GM06990 (cell line): Measurements from ENCODE around the gene TMEM132C.
A peak's percentile ranks its signal among the peaks of the same experiment; 100 is the strongest.

ENCODE experiments used
- DNase-seq: peaks from one replicate; pipeline ENCODE4 v3.0.0-alpha.2; 2011; ENCODE audit not compliant: insufficient read length; ENCODE audit errors: extremely low read depth
- H3K27me3 ChIP-seq: replicated peaks from 2 replicates; pipeline ENCODE4 v1.6.0; 2011; ENCODE audit warnings: low read length; ENCODE audit not compliant: control insufficient read depth, insufficient read depth
- H3K36me3 ChIP-seq: 2 replicates; pipeline ENCODE4 v1.5.1; 2011; ENCODE audit warnings: low read length; ENCODE audit not compliant: control insufficient read depth, insufficient read depth
- H3K4me3 ChIP-seq: replicated peaks from 2 replicates; pipeline ENCODE4 v1.5.1; 2011; ENCODE audit warnings: low read depth, mild to moderate bottlenecking, control low read depth, low read length
- TF ChIP-seq, protein P1 (sequence below): IDR thresholded peaks from 2 replicates; pipeline ENCODE4 v1.5.1; 2011; ENCODE audit warnings: low read length, control low read depth, mild to moderate bottlenecking, inconsistent platforms; ENCODE audit not compliant: insufficient read depth, poor library complexity, severe bottlenecking

TMEM132C gene

DNA sequence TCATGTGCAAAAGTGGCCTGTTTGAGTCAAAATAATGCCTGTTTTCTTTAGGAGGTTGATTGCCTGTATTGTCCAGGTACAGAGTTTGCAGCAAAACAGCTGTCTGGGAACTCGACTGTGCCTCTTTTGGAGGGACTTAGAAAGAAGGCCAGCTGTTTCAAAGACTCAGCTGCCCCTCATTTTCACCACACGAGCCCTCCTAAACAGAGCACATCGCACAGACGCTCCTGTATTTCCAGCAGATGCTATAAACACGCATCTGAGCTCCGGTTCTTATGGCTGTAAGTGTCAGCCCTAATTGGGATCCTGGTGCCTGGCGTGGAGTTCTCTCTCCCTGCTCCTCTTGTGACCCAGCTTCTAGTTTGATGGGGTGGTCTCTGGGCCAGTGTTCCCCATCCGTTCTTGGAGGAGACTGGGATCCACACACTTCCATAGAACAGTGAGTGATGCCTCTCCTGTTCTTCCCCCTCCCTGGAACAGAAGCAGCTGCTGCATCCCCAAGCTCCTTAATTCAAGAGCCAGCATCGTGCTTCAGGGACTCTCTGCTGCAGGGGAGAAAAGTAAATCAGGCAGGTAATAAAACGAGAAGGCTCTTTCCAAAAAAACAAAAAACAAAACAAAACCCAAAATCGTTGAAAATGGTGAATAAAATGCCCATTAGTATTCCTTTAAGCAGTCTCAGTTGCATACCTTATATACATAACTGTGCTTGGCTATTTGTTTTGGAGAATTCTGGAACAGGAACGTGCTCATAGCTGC lies 287.8 kb downstream of the TMEM132C start:
- H3K27me3 ChIP-seq = no peaks in the 10 kb centered on the region; the same call in 1 of the 2 replicates

DNA sequence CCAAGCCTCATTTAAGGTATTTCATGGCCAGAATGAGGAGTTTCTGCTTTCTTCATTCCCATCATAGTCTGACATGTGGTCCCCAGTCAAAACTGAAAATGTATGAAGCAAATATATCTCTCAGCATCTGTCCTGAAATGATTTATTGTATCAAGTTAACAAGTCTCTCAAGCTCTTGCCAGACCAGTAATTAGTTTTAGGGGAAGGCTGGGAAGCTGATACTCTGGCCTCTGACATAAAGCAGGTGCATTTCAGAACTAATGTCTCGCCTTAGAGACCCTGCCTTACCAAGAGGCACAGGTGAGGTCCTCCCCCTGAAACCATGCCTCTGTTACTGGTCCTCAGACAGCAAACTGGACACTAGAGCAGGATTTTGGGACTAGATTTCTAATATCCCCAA lies 290.3 kb downstream of the TMEM132C start:
- H3K27me3 ChIP-seq = no peaks in the 10 kb centered on the region; the same call in 1 of the 2 replicates
- TF ChIP-seq, protein P1, sequence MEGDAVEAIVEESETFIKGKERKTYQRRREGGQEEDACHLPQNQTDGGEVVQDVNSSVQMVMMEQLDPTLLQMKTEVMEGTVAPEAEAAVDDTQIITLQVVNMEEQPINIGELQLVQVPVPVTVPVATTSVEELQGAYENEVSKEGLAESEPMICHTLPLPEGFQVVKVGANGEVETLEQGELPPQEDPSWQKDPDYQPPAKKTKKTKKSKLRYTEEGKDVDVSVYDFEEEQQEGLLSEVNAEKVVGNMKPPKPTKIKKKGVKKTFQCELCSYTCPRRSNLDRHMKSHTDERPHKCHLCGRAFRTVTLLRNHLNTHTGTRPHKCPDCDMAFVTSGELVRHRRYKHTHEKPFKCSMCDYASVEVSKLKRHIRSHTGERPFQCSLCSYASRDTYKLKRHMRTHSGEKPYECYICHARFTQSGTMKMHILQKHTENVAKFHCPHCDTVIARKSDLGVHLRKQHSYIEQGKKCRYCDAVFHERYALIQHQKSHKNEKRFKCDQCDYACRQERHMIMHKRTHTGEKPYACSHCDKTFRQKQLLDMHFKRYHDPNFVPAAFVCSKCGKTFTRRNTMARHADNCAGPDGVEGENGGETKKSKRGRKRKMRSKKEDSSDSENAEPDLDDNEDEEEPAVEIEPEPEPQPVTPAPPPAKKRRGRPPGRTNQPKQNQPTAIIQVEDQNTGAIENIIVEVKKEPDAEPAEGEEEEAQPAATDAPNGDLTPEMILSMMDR = no peak
- H3K36me3 ChIP-seq = no peaks in the 10 kb centered on the region
- DNase-seq = no peak
- H3K4me3 ChIP-seq = no peak overlapping the region

More for the DNA sequence above, 287.8 kb downstream of the TMEM132C start:
- no peaks in the 10 kb centered on the region for H3K36me3 ChIP-seq
- DNase-seq = no peak
- no peak overlapping the region for H3K4me3 ChIP-seq
- TF ChIP-seq, protein P1 = no peak

DNA sequence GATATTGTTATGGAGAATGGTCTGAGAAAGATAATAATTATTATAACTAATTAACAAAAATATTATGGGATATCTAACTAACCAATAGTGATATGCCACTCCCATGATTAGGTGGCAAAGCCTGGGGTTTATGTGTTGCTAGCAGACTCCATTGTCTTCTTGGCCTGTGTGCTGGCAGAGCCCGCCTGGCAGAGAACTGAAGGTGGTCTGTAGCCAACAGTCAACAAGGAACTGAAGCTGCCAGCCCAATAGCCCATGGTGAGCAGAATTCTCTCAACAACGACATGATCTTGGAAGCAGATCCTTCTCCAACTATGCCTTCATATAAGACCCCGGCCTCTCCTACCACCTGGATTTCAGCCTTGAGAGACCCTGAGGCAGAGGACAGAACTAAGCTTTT lies 298.0 kb downstream of the TMEM132C start:
- no peak for DNase-seq

DNA sequence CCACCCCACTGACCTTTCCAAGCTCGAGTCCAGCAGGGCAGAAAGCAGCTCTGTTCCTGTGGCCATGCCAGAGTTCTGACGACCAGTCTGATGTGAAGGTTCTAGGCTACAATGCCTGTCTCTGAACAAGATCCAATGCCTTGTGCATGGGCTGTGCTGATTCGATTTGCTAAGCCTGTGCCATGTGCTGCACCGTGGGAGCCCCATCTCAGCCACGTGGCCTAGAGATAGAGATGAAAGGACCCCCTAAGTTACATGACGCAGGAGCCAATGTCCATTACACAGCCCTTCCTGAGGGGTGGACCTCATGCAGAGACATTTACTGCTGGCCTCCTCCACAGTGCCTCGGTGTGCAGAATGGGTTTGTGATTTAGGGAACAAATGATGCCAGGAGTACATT lies 300.8 kb downstream of the TMEM132C start:
- TF ChIP-seq, protein P1 = no peak
- no peak for DNase-seq
- Histone ChIP-seq H3K27me3 (no peaks in the 10 kb centered on the region), H3K4me3 (no peak overlapping the region), H3K36me3 (no peaks in the 10 kb centered on the region)

More for the DNA sequence above, 298.0 kb downstream of the TMEM132C start:
- Histone ChIP-seq H3K27me3 (no peaks in the 10 kb centered on the region), H3K4me3 (no peak overlapping the region), H3K36me3 (no peaks in the 10 kb centered on the region)
- TF ChIP-seq, protein P1 = no peak

DNA sequence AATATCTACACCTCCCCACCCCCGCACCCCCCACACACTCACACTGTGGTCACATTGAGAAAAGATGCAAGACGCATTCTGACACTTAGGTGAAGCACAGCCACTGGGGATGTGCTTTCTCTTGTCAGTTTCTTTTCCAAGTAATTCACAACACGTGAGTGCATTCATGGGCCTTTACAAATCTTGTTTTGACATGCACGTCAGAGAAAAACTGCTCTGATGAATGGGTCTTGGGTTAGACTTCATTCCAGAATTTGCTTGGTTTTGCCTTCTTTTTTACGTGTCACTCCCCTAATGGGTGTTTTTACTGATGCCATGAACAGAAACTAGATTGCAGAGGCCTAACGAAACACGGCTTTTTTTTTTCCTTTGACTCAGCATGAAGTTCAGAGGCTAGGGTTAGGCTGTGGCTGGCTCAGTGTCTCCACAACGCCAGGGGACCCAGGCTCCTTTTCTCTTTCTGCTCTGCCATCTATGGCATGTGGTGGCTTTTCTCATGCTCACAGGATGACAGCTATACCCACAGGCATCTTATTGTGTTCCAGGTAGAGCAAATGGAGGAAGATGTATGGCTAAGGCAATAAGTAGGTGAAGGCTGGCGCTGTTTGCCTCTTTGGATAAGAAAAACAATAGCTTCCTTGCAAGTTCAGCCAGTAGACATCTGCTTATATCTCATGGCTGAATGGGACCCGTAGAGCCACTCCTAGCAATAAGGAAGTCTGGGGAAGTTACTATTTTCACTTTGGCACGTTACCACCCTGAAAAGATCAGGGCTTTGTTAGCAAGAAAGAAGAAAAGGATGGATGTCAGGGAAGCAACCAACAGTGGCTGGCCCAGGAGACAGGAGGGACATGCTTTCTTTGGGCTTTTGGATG lies 303.5 kb downstream of the TMEM132C start:
- Histone ChIP-seq H3K27me3 (no peaks in the 10 kb centered on the region), H3K36me3 (no peaks in the 10 kb centered on the region), H3K4me3 (no peak overlapping the region)
- peak; percentile 33 for DNase-seq
- TF ChIP-seq, protein P1 = no peak
